ENCODE results near the gene TLL2.

The TLL2 gene

GRCh38 chr10:96387601-96388000, 126.1 kb downstream of the TLL2 start:
- no peak for DNase-seq

GRCh38 chr10:96387161-96387560, 126.6 kb downstream of the TLL2 start:
- DNase-seq, result no peak

GRCh38 chr10:96384506-96384905, 129.2 kb downstream of the TLL2 start:
- no peak for DNase-seq

GRCh38 chr10:96380821-96381220, 132.9 kb downstream of the TLL2 start:
- no peak for DNase-seq

GRCh38 chr10:96379758-96380157, 134.0 kb downstream of the TLL2 start:
- DNase-seq, result no peak

- DNase-seq, result no peak
Observed at GRCh38 chr10:96378741-96379140, 135.0 kb downstream of the TLL2 start.

- DNase-seq, result no peak
Observed at GRCh38 chr10:96377816-96378294, 135.9 kb downstream of the TLL2 start.

GRCh38 chr10:96376483-96376882, 137.2 kb downstream of the TLL2 start:
- DNase-seq, result no peak

- peak; percentile 70 for DNase-seq
Observed at GRCh38 chr10:96374985-96375830, 138.5 kb downstream of the TLL2 start.

GRCh38 chr10:96374639-96374984, 139.1 kb downstream of the TLL2 start:
- DNase-seq, result no peak

GRCh38 chr10:96374004-96374403, 139.7 kb downstream of the TLL2 start:
- DNase-seq, result no peak

- DNase-seq, result no peak
Observed at GRCh38 chr10:96371356-96371755, 142.4 kb downstream of the TLL2 start.

- peak; percentile 32 for DNase-seq
Observed at GRCh38 chr10:96370584-96371157, 143.1 kb downstream of the TLL2 start.

- DNase-seq, result no peak
Observed at GRCh38 chr10:96369890-96370583, 143.7 kb downstream of the TLL2 start.

- DNase-seq, result no peak
Observed at GRCh38 chr10:96368971-96369370, 144.8 kb downstream of the TLL2 start.

GRCh38 chr10:96367470-96367869, 146.3 kb downstream of the TLL2 start:
- DNase-seq, result no peak

GRCh38 chr10:96366508-96366907, 147.2 kb downstream of the TLL2 start:
- DNase-seq, result no peak

- no peak for DNase-seq
Observed at GRCh38 chr10:96365571-96365970, 148.2 kb downstream of the TLL2 start.

GRCh38 chr10:96360766-96361165, 153.0 kb downstream of the TLL2 start:
- DNase-seq, result no peak

GRCh38 chr10:96360331-96360730, 153.4 kb downstream of the TLL2 start:
- no peak for DNase-seq

- DNase-seq, result no peak
Observed at GRCh38 chr10:96359616-96360015, 154.1 kb downstream of the TLL2 start.

GRCh38 chr10:96358851-96359540, 154.7 kb downstream of the TLL2 start, which contains the start of gene OPALIN:
TSS of gene OPALIN (minus strand) at chr10:96359002. CDS start at chr10:96358896, 106 bp downstream.
- DNase-seq, result no peak

GRCh38 chr10:96357038-96357620, 156.6 kb downstream of the TLL2 start:
- DNase-seq, result no peak
